Esophagus muscularis mucosa (tissue), 4 donors: ENCODE results near the gene ANP32A.

Source experiments
- CTCF ChIP-seq, 3 experiments: fragments of 200-600 bp in 2 of 3; fragments of 450-650 bp in 1 of 3; sonication (generic) in 2 of 3; IDR thresholded peaks; one replicate each; pipeline ENCODE4 v1.5.1; 2017 to 2019; ENCODE audit warnings: antibody characterized with exemption in 3 of 3, mild to moderate bottlenecking in 2 of 3, moderate library complexity in 1 of 3
- EP300 ChIP-seq: sonication (generic); formaldehyde crosslinking; IDR thresholded peaks from one replicate; pipeline ENCODE4 v1.6.1; 2017; ENCODE audit warnings: antibody characterized with exemption
- POLR2A ChIP-seq: fragments of 450-650 bp; IDR thresholded peaks from one replicate; pipeline ENCODE4 v1.6.1; 2017; ENCODE audit warnings: antibody characterized with exemption, moderate library complexity, mild to moderate bottlenecking, low read depth
- POLR2AphosphoS5 ChIP-seq, 2 donors: sonication (generic); formaldehyde crosslinking; IDR thresholded peaks; one replicate each; pipeline ENCODE4 v1.6.1; 2017; ENCODE audit warnings: antibody characterized with exemption in 2 of 2

GRCh38 chr15:68732451-68732850 lies 88.2 kb downstream of the ANP32A start:
- TF ChIP-seq CTCF (IDR thresholded peaks at IDR 0.05) (no peak), POLR2A (no peak), POLR2AphosphoS5 (IDR thresholded peaks at IDR 0.05) (no peak), EP300 (no peak)
